MM.1S (cell line): ENCODE data around the gene ZMYND12.

Experiments used
- DNase-seq: peaks from one replicate; pipeline ENCODE4 v3.0.0-alpha.2; 2015
- H2AFZ ChIP-seq: fragments of 300-600 bp; sonication (generic); 2 replicates; pipeline ENCODE4 v1.6.0; 2016; ENCODE audit warnings: antibody characterized with exemption, low read length
- H3F3A ChIP-seq: fragments of 300-600 bp; sonication (generic); 2 replicates; pipeline ENCODE4 v1.6.1; 2016; ENCODE audit warnings: mild to moderate bottlenecking, antibody characterized with exemption, low read length, moderate library complexity, mixed read lengths; ENCODE audit not compliant: insufficient read depth
- H3K27ac ChIP-seq: fragments of 300-600 bp; sonication (generic); 2 replicates; pipeline ENCODE4 v1.5.1; 2016; ENCODE audit warnings: mild to moderate bottlenecking, low read length
- H3K27me3 ChIP-seq: fragments of 300-600 bp; sonication (generic); replicated peaks from 2 replicates; pipeline ENCODE4 v1.6.0; 2016; ENCODE audit warnings: low read length; ENCODE audit not compliant: insufficient read depth
- H3K36me3 ChIP-seq: fragments of 300-600 bp; sonication (generic); replicated peaks from 2 replicates; pipeline ENCODE4 v1.6.1; 2016; ENCODE audit warnings: mild to moderate bottlenecking, low read length, mixed read lengths; ENCODE audit not compliant: insufficient read depth
- H3K4me1 ChIP-seq: fragments of 300-600 bp; sonication (generic); 2 replicates; pipeline ENCODE4 v1.6.1; 2016; ENCODE audit warnings: low read length, mixed read lengths
- H3K4me2 ChIP-seq: fragments of 300-600 bp; sonication (generic); 2 replicates; pipeline ENCODE4 v1.6.0; 2016; ENCODE audit warnings: low read depth, low read length
- H3K4me3 ChIP-seq: fragments of 300-600 bp; sonication (generic); 2 replicates; pipeline ENCODE4 v1.5.1; 2016; ENCODE audit warnings: low read length, mixed read lengths
- H3K79me2 ChIP-seq: fragments of 300-600 bp; sonication (generic); 2 replicates; pipeline ENCODE4 v1.6.1; 2016; ENCODE audit warnings: mixed run types, low read length, mixed read lengths
- H3K9ac ChIP-seq: fragments of 300-600 bp; sonication (generic); 2 replicates; pipeline ENCODE4 v1.6.1; 2016; ENCODE audit warnings: low read length, mixed read lengths
- H3K9me2 ChIP-seq: fragments of 300-600 bp; sonication (generic); replicated peaks from 2 replicates; pipeline ENCODE4 v1.6.1; 2016; ENCODE audit warnings: mild to moderate bottlenecking, low read length, mixed read lengths; ENCODE audit not compliant: insufficient read depth
- H3K9me3 ChIP-seq: fragments of 300-600 bp; sonication (generic); replicated peaks from 2 replicates; pipeline ENCODE4 v1.6.1; 2016; ENCODE audit warnings: mild to moderate bottlenecking, low read length, mixed read lengths; ENCODE audit not compliant: insufficient read depth
- H4K20me1 ChIP-seq: fragments of 300-600 bp; sonication (generic); 2 replicates; pipeline ENCODE4 v1.6.1; 2016; ENCODE audit warnings: mild to moderate bottlenecking, low read length, moderate library complexity, mixed read lengths; ENCODE audit not compliant: insufficient read depth
- EZH2 ChIP-seq: fragments of 300-600 bp; sonication (generic); optimal IDR thresholded peaks from 2 replicates; pipeline ENCODE3; 2017; ENCODE audit warnings: low read depth, mild to moderate bottlenecking, antibody characterized with exemption, low read length, mixed read lengths
- EZH2phosphoT487 ChIP-seq: fragments of 300-600 bp; sonication (generic); IDR thresholded peaks from 2 replicates; pipeline ENCODE4 v1.6.1; 2018; ENCODE audit warnings: antibody characterized with exemption, low read length
- TF ChIP-seq, protein P1 (sequence below): fragments of 300-600 bp; sonication (generic); IDR thresholded peaks from 2 replicates; pipeline ENCODE4 v1.5.1; 2016; ENCODE audit warnings: antibody characterized with exemption, low read length, mixed read lengths

The ZMYND12 gene

GRCh38 chr1:42392255-42392654 is 63.6 kb downstream of the ZMYND12 start:
- Histone ChIP-seq H3K27me3 (no peaks in the 10 kb centered on the region), H3K9me3 (no peaks in the 10 kb centered on the region), H3K79me2 (no peaks in the 10 kb centered on the region), H3K9me2 (no peaks in the 10 kb centered on the region), H3K9ac (no peak overlapping the region), H3K4me3 (no peak overlapping the region), H3K4me1 (no peaks in the 10 kb centered on the region), H3K4me2 (no peak overlapping the region), H3K36me3 (no peaks in the 10 kb centered on the region), H3K27ac (no peak overlapping the region), H2AFZ (no peak overlapping the region), H3F3A (no peaks in the 10 kb centered on the region), H4K20me1 (no peaks in the 10 kb centered on the region)
- TF ChIP-seq EZH2phosphoT487, result no peak
- TF ChIP-seq, protein P1, sequence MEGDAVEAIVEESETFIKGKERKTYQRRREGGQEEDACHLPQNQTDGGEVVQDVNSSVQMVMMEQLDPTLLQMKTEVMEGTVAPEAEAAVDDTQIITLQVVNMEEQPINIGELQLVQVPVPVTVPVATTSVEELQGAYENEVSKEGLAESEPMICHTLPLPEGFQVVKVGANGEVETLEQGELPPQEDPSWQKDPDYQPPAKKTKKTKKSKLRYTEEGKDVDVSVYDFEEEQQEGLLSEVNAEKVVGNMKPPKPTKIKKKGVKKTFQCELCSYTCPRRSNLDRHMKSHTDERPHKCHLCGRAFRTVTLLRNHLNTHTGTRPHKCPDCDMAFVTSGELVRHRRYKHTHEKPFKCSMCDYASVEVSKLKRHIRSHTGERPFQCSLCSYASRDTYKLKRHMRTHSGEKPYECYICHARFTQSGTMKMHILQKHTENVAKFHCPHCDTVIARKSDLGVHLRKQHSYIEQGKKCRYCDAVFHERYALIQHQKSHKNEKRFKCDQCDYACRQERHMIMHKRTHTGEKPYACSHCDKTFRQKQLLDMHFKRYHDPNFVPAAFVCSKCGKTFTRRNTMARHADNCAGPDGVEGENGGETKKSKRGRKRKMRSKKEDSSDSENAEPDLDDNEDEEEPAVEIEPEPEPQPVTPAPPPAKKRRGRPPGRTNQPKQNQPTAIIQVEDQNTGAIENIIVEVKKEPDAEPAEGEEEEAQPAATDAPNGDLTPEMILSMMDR, result no peak
- no peak for TF ChIP-seq EZH2
- DNase-seq, result no peak

DNA sequence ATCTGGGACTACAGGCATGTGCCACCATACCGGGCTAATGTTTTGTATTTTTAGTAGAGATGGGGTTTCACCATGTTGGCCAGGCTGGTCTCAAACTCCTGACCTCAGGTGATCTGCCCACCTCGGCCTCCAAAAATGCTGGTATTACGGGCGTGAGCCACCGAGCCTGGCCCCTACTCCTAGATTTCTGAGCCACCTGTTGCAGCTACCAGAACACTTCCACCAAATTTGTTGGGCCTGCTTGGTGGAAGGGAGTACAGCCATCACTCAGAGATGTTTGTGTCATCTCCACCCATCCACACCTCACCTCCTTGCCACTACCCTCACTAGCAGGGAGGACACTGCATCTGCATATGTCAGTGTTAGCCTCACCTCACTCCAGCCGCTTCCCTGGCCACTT is 69.8 kb downstream of the ZMYND12 start:
- no peaks in the 10 kb centered on the region for H3K9me3 ChIP-seq
- no peak overlapping the region for H3K4me3 ChIP-seq
- H3K79me2 ChIP-seq, result no peaks in the 10 kb centered on the region
- DNase-seq, result no peak
- H3K4me1 ChIP-seq, result no peaks in the 10 kb centered on the region
- TF ChIP-seq, protein P1, result no peak
- no peak for TF ChIP-seq EZH2
- no peak for TF ChIP-seq EZH2phosphoT487
- no peaks in the 10 kb centered on the region for H3F3A ChIP-seq
- no peak overlapping the region for H2AFZ ChIP-seq
- no peak overlapping the region for H3K9ac ChIP-seq
- no peaks in the 10 kb centered on the region for H4K20me1 ChIP-seq
- H3K36me3 ChIP-seq, result no peaks in the 10 kb centered on the region
- H3K27ac ChIP-seq, result no peak overlapping the region
- peaks cover 10% of the 10 kb centered on the region for H3K27me3 ChIP-seq
- no peak overlapping the region for H3K4me2 ChIP-seq
- no peaks in the 10 kb centered on the region for H3K9me2 ChIP-seq

DNA sequence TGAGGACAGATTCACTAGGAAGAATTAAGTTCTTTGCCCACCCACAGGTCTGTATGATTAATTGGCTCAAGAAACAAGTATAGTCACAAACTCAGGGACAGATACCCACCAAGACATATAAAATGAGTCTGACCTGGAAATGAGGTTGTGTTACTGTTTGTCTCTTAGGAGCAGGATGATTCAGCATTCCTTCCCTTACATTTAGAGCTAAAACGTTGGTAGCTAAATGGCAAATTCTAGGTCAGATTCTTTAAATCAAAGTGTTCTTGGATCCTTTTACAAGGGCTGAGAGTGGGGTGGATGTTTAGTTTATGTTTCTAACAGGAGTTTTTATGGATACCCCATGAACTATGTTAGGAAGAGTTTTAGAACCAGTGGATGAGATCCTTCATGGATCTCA is 70.5 kb downstream of the ZMYND12 start:
- H3K9me3 ChIP-seq, result no peaks in the 10 kb centered on the region
- no peaks in the 10 kb centered on the region for H3K4me1 ChIP-seq
- H2AFZ ChIP-seq, result no peak overlapping the region
- no peak for TF ChIP-seq EZH2
- no peak for TF ChIP-seq EZH2phosphoT487
- TF ChIP-seq, protein P1, result no peak
- H3K27me3 ChIP-seq, result peaks cover 10% of the 10 kb centered on the region
- DNase-seq, result no peak
- no peaks in the 10 kb centered on the region for H3K36me3 ChIP-seq
- no peaks in the 10 kb centered on the region for H3F3A ChIP-seq
- H3K4me3 ChIP-seq, result no peak overlapping the region
- no peak overlapping the region for H3K27ac ChIP-seq
- H3K9ac ChIP-seq, result no peak overlapping the region
- H3K4me2 ChIP-seq, result no peak overlapping the region
- H3K9me2 ChIP-seq, result no peaks in the 10 kb centered on the region
- H4K20me1 ChIP-seq, result no peaks in the 10 kb centered on the region
- no peaks in the 10 kb centered on the region for H3K79me2 ChIP-seq
